GM20000 (cell line): ENCODE data around the gene SLC39A11.

ENCODE experiments used
- DNase-seq: peaks from one replicate; pipeline ENCODE4 v3.0.0; 2012; ENCODE audit warnings: low spot score
- CTCF ChIP-seq: IDR thresholded peaks from 2 replicates; pipeline ENCODE4 v1.5.1; 2012; ENCODE audit warnings: mild to moderate bottlenecking, control low read depth; ENCODE audit errors: extremely low read depth, missing control alignments

The SLC39A11 gene

GRCh38 chr17:73052923-73053322, 39.6 kb downstream of the SLC39A11 start:
- TF ChIP-seq CTCF, result no peak
- DNase-seq, result no peak

DNA sequence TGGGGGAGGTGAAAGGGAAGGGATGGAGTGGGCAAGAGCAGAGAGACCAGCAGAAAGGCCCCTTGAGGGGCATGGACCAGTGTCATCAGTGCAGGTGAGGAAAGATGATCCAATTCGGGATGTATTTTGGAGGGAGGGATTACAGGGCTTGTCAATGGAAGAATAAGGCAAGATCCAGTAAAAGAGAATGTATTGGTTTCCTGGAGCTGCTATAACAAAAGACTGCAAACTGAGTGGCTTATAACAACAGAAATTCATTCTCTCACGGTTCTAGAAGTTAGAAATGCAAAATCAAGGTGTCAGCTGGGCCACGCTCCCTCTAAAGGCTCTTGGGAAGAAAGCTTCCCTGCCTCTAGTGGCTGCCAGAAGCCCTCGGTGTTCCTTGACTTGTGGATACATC, 41.7 kb downstream of the SLC39A11 start:
- no peak for DNase-seq
- no peak for TF ChIP-seq CTCF

DNA sequence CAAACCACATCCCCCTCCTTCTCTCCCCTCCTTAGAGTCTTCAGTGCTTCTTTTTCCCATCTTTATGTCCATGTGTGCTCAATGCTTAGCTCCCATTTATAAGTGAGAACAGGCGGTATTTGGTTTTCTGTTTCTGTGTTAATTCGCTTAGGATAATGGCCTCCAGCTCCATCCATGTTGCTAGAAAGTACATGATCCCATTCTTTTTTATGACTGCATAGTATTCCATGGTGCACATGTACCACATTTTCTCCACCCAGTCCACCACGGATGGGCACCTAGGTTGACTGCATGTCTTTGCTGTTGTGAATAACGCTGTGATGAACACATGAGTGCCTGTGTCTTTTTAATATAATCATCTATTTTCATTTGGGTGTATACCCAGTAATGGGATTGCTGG, 44.3 kb downstream of the SLC39A11 start:
- no peak for DNase-seq
- TF ChIP-seq CTCF, result no peak

DNA sequence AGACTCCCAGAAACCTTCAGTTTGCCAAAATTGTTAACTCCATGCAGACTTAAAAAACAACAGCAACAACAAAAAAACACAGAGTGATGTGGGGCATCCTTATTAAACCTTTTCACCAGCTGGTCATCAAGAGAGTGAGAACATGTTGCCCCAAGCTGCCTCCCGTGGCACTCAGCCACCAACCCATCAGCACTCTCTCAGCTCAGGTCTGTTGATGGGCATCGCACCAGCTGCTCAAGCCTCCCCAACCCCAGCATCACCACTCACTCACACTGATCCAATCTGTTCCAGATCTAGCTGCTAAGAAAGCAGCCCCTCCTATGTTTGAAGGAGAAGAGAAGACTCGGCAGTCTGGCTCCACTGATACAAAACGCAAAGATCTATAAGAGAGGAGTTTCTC, 46.8 kb downstream of the SLC39A11 start:
- DNase-seq, result no peak
- no peak for TF ChIP-seq CTCF

- no peak for TF ChIP-seq CTCF
- DNase-seq, result no peak
Measured at GRCh38 chr17:73043686-73044581, 48.6 kb downstream of the SLC39A11 start.

DNA sequence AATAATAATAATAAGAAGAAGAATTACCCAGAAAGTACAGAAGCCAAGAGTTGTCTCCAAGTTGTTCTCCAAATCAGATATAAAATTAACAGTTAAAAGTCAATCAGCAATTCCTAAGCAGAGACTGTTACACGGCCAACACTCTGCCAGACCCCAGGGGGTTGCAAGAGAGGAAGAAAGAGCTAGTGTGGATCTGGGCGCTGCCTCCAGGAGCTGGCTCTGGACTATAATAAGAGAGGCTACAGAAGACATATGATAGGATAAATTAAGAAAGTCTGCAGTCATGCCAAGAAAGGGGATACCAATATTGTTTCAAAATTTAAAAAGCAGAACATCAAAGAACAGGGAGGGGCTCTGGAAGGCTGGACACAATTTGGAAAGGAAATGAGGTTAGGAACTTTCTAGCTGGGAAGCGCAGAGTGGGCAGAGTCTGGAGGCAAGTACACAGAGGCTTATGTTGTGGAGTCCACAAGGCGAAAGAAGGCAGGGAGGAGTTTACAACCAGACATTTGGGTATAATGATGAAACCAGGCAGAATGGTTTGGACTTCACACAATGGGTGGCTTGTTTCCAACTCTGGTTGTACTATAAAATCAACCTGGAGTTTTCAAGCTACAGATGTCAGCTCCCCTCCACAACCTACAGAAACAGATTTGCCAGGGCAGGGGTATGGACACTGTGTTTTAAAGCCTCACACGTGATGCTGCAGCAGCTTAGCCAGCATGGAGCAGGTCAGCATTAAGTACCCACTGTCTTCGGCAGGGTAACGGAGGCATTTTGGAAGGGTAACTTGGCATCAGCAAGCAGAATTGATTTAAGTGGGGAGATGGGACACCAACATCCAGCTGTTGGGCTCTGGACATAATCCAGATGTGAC, 49.4 kb downstream of the SLC39A11 start:
- no peak for TF ChIP-seq CTCF
- no peak for DNase-seq

DNA sequence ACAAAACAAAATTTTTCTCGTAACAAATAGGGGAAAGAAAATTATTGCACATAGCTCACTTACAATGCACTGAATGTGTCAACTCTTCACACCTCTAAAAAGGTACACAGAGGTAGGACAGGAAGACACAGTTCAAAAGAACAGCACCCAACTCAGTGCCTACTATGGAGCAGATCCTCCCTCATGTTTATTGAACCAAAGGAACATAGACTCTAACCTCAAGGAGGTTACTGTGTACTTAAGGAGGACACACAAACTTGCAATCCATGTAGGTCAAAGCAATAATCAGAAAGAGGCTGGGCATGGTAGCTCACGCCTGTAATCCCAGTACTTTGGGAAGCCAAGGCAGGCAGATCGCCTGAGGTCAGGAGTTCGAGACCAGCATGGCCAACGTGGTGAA, 50.3 kb downstream of the SLC39A11 start:
- TF ChIP-seq CTCF, result no peak
- no peak for DNase-seq
